Retina (tissue), 1 donor: ENCODE data around the gene MEGF9.
"Not testable (repeated sequence)": the region's sequence is repeated elsewhere in the genome, so short reads cannot be mapped to it uniquely, and the experiment has no call there.

ENCODE experiments used
- DNase-seq: peaks from one replicate; pipeline ENCODE4 v3.0.0-alpha.2; 2016

The MEGF9 gene

GRCh38 chr9:120654272-120654671 is 60.0 kb downstream of the MEGF9 start:
- no peak for DNase-seq

GRCh38 chr9:120653762-120654161 is 60.5 kb downstream of the MEGF9 start:
- DNase-seq, result no peak

GRCh38 chr9:120652934-120653333 is 61.3 kb downstream of the MEGF9 start:
- DNase-seq, result no peak

GRCh38 chr9:120650352-120650751 is 63.9 kb downstream of the MEGF9 start:
- DNase-seq, result no peak

- DNase-seq, result no peak
Measured at GRCh38 chr9:120648581-120649197, 65.6 kb downstream of the MEGF9 start.

GRCh38 chr9:120646948-120647347 is 67.3 kb downstream of the MEGF9 start:
- no peak for DNase-seq

GRCh38 chr9:120645760-120646159 is 68.5 kb downstream of the MEGF9 start:
- DNase-seq, result no peak

GRCh38 chr9:120643061-120643460 is 71.2 kb downstream of the MEGF9 start:
- DNase-seq, result no peak

- DNase-seq, result no peak
Measured at GRCh38 chr9:120642129-120642770, 72.0 kb downstream of the MEGF9 start.

- DNase-seq, result not testable (repeated sequence)
Measured at GRCh38 chr9:120640874-120641273, 73.4 kb downstream of the MEGF9 start.

- no peak for DNase-seq
Measured at GRCh38 chr9:120640380-120640779, 73.9 kb downstream of the MEGF9 start.

- DNase-seq, result no peak
Measured at GRCh38 chr9:120637919-120638318, 76.4 kb downstream of the MEGF9 start.

GRCh38 chr9:120636194-120636957 is 77.9 kb downstream of the MEGF9 start:
- no peak for DNase-seq

- DNase-seq, result no peak
Measured at GRCh38 chr9:120635011-120635410, 79.3 kb downstream of the MEGF9 start.

GRCh38 chr9:120630333-120630732 is 83.9 kb downstream of the MEGF9 start:
- DNase-seq, result no peak

GRCh38 chr9:120628925-120629497 is 85.3 kb downstream of the MEGF9 start:
- DNase-seq, result not testable (repeated sequence)

GRCh38 chr9:120628207-120628924 is 85.9 kb downstream of the MEGF9 start:
- no peak for DNase-seq

- no peak for DNase-seq
Measured at GRCh38 chr9:120627073-120627472, 87.2 kb downstream of the MEGF9 start.

GRCh38 chr9:120626512-120626911 is 87.8 kb downstream of the MEGF9 start:
- no peak for DNase-seq

GRCh38 chr9:120625222-120625621 is 89.0 kb downstream of the MEGF9 start:
- DNase-seq, result no peak

GRCh38 chr9:120622790-120623189 is 91.5 kb downstream of the MEGF9 start:
- no peak for DNase-seq

GRCh38 chr9:120621941-120622340 is 92.3 kb downstream of the MEGF9 start:
- DNase-seq, result no peak
